Esophagus squamous epithelium (tissue), 4 donors: ENCODE results near the gene STK26.

Source experiments
- CTCF ChIP-seq, 6 experiments: fragments of 450-650 bp in 4 of 6; fragments of 200-600 bp in 2 of 6; sonication (generic) in 2 of 6; IDR thresholded peaks; one replicate each; pipeline ENCODE4 v1.5.1; 2016 to 2019; ENCODE audit warnings: antibody characterized with exemption in 6 of 6, mild to moderate bottlenecking in 4 of 6, moderate library complexity in 4 of 6
- POLR2A ChIP-seq, 4 donors: fragments of 450-650 bp; IDR thresholded peaks; one replicate each; pipeline ENCODE4 v1.6.1; 2017; ENCODE audit warnings: antibody characterized with exemption in 4 of 4, mild to moderate bottlenecking in 4 of 4, moderate library complexity in 3 of 4

- TF ChIP-seq CTCF (IDR thresholded peaks at IDR 0.05): no peak
- TF ChIP-seq POLR2A (IDR thresholded peaks at IDR 0.05): no peak
These were observed 67.5 kb downstream of the STK26 start for GRCh38 chrX:132090403-132091159.
